OCI-M1 (cell line): ENCODE results near the gene TSHZ2.
"Not testable (repeated sequence)": the region's sequence is repeated elsewhere in the genome, so short reads cannot be mapped to it uniquely, and the experiment has no call there.

Experiments
- DNase-seq: peaks from one replicate; lab custom pipeline; 2025; lab: John Stamatoyannopoulos, UW

TSHZ2 gene

DNA sequence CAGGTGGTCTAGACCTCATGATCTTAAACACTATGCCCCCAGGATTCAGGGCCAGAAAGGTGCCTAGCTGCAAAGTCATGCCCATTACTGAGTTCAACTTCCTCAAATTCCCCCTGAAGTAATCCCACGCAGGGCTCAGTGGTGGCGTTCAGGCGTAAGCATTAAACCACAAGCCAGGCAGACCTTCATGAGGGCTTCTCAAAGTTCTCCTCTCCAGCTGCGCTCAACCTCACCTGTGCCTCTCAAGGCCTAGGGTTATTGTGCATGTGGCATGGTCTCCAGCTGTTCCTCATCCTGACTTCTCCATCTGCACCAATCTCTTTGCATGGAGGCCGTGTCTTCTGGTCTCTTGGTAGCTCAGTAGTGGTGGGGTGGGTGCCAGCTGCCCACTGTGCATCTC is 113.6 kb downstream of the TSHZ2 start:
- peak; percentile 71 for DNase-seq

DNA sequence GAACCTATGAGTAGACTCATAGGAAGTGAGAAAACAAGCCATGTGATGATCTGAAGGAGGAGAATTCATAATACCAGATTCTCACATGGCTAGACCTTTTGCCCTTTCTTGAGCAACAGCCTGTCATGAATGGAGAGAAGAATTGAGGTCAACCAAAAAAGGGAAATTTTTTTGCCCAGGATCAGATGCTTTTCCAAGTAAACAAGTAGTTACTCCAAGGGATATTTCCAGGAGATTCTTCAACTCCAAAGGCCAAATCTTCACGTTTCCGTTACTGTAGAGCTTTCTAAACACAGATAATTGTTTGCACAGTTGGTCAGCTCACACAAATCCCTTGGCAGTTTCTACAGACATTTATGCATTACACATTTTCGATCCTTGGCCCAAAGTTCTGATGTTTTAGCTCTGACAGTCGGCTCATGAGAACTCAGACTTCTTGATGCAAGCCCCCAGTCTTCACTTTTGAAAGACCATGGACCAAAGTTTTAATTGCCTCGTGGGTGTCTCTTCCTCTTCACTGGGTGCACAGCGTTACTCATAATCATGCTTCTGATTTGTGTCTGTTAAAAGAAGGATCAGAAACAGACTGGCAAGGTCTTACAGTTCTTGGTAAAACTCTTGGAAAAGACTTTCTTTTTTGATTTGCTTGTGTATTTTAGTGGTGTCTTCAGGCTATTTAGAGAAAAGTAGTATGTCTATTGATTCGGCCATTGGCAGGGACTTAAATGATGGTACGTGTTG is 115.0 kb downstream of the TSHZ2 start:
- no peak for DNase-seq

DNA sequence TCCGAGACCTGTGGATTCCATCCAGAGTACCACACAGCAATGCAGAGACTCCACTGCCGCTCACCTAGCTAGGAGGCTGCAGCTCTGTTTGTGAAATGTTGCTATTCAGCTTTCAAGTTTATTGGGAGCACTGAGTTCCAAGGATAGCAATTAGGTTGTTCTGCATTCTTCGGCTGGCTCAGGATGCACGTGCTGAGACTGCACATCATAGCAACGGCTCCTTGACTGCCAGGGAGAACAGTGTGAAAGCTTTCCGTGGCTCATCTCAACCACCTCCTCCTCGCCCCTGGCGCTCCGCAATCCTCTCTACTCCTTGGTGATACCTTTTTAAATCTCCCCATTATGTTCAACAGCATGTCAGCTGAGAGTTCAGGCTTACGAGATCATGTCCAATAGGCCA is 116.6 kb downstream of the TSHZ2 start:
- DNase-seq, result no peak

DNA sequence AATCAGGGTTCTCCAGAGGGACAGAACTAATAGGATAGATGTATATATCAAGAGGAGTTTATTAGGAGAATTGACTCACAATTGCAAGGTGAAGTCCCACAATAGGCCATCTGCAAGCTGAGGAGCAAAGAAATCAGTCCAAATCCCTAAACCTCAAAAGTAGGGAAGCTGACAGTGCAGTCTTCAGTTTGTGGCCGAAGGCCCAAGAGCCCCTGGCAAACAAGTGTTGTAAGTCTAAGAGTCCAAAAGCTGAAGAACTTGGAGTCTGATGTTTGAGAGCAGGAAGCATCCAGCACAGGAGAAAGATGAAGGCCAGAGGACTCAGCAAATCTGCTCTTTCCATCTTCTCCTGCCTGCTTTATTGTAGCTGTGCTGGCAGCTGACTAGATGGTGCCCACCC is 117.7 kb downstream of the TSHZ2 start:
- DNase-seq, result not testable (repeated sequence)

DNA sequence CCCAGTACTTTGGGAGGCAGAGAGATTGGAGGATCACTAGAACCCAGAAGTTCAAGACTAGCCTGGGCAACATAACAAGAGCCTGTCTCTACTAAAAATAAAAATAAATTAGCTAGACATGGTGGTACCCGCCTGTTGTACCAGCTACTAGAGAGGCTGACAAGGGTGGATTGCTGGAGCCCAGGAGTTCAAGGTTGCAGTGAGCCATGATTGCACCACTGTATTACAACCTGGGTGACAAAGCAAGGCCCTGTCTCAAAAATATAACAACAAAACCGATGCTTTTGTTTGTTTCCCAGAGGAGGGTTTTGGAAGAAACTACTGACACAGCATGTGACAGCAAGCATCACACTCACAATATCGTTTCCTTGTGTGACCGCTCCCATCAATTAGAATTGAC is 119.6 kb downstream of the TSHZ2 start:
- no peak for DNase-seq

DNA sequence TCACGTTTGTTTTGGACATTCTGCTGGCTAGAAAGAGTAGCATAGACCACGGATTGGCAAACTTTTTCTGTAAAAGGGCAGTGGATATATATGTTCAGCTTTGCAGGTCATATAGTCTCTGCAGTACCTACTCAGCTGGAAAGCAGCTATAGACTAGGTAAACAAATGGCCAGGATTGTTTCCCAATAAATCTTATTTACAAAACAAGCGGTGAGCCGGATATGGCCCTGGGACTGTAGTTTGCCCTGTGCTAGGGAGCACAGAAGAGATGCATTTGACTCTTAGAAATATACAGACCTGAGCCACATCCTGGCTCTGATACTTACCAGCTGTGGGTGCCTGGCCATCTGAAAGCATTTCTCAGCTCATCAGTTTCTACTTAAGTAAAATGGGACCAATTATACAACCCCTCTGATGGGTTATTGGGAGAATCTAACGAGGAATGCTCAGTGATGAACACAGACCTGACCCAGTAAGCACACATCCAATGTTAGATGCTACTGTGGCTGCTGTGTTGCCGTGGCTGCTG is 120.7 kb downstream of the TSHZ2 start:
- DNase-seq, result no peak

DNA sequence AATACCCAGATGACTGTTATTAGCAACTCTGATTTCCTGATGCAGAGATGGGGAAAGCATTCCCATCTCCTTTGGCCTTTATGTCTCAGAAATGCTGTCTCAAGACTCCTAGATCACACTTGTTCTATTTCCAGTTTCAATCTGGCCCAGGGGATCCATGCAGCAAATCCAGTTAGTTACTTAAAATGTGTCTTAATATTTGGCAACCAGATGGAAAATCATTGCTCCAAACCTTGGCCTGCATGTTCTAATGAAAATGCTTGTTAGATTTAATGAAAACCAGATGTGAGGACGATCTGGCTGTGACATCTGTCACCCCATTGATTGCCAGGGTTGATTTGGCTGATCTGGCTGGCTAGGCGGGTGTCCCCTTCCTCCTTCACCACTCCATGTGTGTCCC is 125.2 kb downstream of the TSHZ2 start:
- DNase-seq, result no peak

DNA sequence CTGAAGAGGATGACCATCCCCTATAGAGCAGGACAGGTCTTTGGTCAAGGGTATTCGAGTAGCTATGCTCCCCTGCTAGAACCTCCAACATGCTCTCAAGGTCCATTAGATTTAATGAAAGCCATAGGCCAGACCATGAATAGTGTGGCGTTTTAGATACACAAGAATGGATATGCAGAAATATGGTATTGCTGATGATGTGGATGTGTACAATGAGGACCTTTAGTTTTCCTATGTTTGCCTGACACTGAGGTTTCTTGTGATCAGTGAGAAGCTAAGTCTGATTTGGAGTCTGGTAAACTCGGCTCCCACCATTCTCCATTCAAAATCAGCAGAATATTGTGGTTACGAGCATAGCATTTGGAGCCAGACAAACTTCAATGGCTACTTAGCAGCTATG is 125.6 kb downstream of the TSHZ2 start:
- no peak for DNase-seq

DNA sequence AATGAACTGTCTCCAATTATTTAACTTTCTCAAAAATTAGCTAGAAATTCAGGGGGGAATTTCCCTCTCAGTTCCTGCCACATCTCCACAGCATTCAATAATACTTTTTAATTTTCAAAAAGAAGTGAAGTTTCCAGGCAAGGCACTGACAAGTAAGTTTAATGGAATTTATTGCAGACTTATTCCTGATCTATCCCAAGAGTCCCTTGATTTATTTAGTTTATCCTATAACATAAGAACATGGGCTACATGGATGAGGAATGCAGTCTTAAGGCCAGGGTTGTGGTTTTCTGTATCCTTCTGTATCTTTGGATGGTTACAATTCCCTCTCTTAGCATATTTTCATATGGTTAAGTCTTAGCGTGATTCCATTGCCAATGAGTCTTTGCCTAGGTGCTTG is 126.5 kb downstream of the TSHZ2 start:
- DNase-seq, result no peak

DNA sequence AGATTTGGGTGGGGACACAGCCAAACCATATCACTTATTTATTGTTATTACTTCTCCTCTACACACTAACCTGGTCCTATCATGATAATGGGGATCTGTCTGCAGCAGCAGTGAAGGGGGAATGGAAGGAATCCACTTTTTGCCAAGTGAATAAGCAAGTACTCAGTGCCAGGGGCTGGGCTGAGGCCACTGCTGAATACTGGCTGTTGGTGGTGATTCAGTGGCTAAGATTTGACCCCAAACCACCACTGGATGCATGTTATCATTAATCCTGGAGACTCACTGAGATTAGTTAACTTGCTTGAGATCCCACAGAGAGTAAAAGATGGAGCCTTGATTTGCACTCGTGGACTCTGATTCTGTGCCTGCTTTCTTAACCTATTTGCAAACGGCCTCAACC is 127.7 kb downstream of the TSHZ2 start:
- DNase-seq, result no peak

DNA sequence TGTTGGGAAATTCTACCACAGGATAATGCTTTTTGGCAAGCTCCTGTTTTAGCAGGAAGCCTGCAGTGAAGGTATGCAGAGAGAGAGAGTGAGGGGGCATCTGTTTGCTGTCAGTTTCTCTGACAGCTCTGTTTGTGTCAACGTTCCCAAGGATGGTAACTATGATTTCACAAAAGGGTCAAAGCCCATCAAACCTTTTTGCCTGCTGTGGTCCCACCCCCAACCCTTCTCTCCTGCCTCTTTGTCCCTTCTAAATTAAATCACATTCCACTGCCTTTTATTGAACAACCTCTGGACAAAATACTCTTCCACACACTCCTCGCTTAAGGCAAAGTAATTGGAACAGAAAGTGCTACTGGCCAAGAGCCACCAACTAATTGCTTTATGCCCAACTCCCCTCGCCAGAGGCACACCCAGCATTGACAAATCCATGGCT is 128.3 kb downstream of the TSHZ2 start:
- DNase-seq, result no peak

DNA sequence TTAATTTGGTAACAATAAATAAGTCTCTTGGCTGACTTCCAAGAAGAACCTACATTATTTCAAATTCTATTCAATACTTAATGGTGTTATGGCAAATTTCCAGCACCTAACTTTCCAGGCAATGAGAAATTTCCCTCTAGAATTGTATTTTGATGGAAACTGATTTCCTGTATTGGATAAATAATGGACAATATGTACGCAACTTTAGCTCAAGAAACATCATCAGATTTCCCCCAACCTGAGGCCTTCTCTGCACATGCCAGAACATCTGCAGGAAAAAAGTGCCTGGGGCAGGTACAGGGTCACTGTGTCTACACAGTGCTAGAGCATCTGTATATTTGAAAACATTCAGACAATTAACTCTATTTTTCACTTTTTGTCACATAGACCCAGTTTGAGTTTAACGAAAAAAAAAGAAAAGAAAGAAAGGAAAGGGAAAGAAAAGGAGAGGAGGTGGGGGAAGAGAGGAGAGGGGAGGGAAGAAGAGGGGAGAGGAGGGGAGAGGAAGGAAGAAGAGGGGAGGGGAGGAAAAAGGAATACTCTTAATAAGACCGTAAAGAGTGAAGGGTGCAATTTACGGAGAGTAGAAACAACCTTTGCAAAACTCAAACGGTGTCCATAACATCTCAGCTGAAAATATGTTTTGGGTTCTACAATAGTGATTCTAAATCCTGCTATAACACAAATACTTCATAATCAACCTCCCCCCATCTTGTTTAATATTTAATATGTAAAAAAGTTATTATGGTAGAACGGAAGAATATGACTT is 130.0 kb downstream of the TSHZ2 start:
- no peak for DNase-seq

DNA sequence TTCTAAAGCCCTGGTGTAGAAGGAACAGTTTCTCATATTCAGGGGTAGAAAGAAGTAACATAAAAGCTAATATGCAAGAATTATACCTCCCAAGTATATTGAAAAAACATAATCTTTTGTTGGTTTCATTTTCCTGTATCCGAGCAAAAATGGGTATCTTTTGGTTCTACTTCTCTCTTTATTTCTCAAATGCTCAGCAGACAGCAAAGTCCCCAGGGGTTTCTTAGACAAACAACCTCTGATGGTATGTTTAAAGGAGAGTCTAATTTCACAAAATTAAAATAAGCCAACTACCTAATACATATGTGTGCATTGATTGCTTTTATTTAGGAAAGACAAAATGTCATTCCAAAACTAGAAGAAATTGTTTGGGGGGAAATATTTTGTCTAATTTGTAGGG is 131.0 kb downstream of the TSHZ2 start:
- DNase-seq, result no peak

DNA sequence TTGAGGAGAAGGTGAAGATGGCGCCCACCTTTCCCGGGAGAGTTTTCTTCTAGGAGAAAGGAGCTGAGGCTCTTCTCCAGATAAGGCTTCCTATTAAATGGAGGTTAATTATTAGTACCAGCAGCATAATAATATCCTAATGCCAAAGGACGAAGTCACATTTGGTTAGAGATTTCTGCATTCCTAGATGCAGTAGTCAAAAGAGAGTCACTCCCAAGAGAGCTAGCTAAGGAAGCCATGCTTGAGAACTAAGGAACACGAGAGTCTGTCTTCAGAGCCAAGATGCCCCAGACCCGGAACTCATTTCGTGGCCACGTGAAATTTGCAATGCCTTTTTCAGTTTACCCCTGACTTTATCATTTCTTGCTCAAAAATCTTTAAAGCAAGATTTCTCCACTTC is 132.7 kb downstream of the TSHZ2 start:
- no peak for DNase-seq

DNA sequence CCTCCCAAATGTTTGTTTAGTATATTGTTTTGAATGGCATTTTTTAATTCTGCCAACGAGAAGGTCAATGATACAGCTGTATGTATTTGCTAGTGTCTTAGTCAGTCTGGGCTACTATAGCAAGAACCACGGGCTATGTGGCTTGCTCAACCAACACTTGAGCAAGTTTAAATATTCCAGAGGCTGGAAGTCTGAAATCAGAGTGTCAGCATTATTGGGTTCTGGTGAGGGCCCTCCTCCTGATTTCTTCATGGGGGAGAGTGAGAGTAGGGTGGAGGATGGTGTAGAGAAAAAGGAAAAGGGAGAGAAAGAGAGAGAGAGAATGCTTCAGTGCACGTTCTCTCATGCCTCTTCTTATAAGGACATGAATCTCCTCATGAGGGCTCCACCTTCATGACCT is 144.6 kb downstream of the TSHZ2 start:
- DNase-seq, result no peak

DNA sequence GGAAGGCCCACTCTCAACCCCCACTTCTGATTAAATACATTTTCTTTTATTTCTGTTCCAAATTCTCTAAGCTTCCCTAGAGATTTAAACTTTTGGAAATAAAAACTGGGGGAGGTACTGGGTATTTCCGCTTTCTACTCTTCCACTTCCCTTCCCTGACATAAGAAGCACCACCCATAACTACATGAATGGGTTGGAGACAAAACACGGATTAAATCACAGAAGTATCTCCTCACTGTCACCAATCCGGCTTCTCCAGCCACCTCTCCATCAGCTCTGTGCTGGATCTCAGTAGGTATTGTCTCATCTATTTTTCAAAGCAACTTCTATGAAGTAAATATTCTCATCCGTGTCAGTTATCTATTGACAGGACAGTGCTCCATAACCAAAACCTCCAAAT is 150.7 kb downstream of the TSHZ2 start:
- no peak for DNase-seq

DNA sequence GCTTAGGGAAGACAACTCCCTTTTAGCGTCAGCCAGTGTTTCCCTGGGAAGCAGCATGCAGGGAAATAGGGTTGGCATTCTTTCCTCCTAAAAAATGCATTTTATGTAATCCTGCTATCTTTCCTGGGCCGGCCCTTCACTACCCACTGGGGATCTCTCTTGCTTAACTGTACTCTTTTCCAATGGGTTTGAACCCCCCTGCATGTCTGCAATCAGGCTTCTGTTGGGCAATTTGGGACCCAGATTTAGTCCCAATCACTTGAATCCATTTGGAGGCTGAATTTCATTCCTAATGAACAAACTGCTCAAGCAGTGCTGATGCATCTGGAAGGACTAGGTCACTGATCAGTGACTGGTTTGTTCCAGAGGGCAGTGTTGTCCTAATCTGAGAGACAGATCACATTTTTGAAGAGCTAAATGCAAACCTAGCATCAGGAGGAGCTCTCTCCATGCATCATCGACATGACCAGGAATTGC is 152.0 kb downstream of the TSHZ2 start:
- DNase-seq, result peak; percentile 27

DNA sequence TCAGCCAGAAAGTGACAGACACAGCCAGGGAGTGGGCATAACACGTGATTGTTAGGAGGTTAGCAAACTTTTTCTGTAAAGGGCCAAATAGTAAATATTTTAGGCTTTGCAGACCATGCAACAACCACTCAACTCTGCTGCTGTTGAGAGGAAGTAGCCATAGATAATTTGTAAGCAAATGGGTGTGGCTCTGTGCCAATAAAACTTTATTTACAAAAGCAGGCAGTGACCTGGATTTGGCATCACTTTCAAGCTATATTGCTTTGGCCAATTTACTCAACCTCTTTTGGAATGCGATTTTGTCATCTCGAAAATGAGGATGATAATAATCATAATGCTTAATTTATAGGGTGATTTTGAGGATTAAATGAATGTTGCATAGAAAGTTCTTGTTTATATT is 152.6 kb downstream of the TSHZ2 start:
- DNase-seq, result no peak

DNA sequence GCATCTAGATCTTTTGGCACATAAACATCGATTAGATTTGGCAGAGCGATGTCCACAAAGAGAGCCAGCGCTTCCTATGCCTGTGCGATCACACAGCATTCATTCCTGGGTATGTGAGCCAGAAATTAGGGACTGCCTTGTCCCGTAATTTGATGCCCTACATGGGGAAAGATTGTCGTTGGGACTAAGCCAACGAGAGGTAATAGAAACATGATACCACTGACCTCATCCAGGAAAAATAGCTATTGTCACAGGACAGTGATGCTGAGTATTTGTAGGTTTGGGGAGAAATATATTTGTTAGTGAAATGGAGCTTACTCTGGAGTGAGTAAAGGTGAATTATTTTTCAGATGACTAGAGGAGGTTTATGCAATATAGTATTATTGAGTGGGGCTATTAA is 154.0 kb downstream of the TSHZ2 start:
- DNase-seq, result no peak

DNA sequence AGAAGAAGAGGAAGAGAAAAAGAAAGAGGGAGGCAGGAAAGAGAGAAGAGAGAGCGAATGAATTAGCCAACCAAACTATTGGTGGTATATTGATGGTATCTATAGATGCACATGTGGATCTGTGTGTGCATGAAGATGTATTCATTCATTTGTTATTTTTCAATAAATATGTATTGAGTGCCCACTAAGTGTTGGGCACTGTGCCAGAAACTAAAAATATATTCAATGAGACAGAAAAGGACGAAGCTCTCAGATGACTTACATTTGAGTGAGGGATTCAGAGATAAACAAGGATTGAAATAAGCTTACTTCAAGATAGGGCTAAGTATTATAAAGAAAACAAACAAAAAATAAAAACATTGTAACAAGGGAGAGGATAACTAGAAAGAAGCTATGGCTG is 154.9 kb downstream of the TSHZ2 start:
- no peak for DNase-seq

DNA sequence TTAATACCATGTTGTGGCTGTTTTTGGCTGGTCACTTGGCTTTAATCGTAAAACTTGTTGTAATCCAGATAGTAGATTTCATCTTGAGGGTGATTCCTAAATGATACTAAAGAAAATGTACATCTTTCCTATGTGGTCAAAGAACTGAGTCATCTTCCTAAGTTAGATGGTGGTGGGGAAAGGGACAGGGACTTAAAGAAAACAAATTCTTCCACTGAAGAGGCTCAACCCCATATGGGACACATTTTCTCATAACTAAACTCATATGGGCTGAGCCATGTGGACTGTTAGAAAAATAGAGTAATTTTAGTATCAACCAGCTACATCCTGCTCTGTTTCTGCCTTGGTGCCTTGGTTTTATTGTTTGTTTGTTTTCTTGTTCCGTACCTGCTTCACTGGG is 155.8 kb downstream of the TSHZ2 start:
- DNase-seq, result no peak

DNA sequence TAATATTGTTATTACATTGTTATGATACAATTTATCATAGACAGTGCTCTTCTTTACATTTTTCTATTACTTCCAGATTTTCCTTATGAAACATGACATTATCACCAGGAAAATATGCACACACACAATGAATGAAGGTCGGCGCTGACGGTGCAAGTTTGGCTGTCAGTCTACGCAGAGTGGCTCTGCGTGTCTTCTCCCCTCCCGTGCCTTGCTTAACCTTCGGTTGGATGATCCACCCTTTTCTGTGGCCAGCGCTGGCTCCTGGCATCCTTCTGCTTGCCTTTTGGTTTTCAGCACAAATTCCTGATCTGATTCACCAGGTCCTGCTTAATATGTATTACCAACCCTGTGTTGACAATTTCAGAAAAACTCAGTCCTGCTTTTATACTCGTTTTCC is 157.4 kb downstream of the TSHZ2 start:
- no peak for DNase-seq

DNA sequence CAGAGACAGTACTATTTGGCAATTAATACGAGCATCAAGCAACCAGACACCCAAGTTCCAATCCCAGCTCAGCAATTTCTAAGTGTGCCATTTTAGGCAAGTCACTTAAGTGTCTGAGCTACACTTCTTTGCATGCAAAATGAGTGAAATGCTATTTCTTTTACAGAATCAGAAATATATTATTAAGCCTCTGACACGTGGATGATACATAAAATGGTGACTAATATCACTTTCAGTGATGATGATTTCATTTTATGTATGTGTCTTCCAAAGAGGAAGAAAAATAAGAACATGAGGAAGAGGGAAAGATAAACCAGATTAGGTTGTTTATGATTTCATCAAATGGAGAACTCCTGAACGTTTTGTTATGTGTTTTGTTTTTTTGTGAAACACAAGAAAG is 158.6 kb downstream of the TSHZ2 start:
- no peak for DNase-seq
